ENCODE results near the gene PEX11A.

PEX11A gene

GRCh38 chr15:89675606-89676005, 14.9 kb downstream of the PEX11A start:
- no peak for DNase-seq (ENCODE audit: low read depth in 2 of 2)

- DNase-seq (ENCODE audit: low read depth in 2 of 2), result no peak
Observed at GRCh38 chr15:89674526-89674925, 16.0 kb downstream of the PEX11A start.

- no peak for DNase-seq (ENCODE audit: low read depth in 2 of 2)
Observed at GRCh38 chr15:89673165-89673512, 17.4 kb downstream of the PEX11A start.

GRCh38 chr15:89672221-89673164, 18.1 kb downstream of the PEX11A start:
- DNase-seq (ENCODE audit: low read depth in 2 of 2), result no peak

GRCh38 chr15:89671687-89672086, 18.9 kb downstream of the PEX11A start:
- no peak for DNase-seq (ENCODE audit: low read depth in 2 of 2)

GRCh38 chr15:89670971-89671560, 19.5 kb downstream of the PEX11A start:
- DNase-seq (ENCODE audit: low read depth in 2 of 2), result no peak

DNA sequence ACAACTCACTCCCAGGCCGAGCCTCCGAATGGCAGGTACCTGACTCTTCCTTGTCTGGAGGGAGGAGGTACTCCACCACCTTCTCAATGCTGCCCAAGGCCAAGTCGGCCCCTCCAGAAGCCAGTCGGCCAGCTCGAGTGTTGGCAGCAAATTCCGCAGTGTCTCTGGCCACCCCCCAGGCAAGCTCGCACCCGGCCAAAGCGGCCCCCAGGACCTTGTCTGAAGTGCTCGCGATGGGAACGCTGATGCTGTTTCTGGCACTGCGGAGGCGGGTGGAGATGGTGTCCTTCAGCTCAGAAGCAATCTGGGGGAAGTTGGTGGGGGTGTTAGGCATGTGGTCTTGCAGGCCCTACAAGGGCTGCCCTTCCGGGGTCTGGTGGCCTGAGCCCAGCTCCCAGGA, 20.6 kb downstream of the PEX11A start:
- no peak for DNase-seq (ENCODE audit: low read depth in 2 of 2)

GRCh38 chr15:89669309-89669865, 21.2 kb downstream of the PEX11A start:
- no peak for DNase-seq (ENCODE audit: low read depth in 2 of 2)

DNA sequence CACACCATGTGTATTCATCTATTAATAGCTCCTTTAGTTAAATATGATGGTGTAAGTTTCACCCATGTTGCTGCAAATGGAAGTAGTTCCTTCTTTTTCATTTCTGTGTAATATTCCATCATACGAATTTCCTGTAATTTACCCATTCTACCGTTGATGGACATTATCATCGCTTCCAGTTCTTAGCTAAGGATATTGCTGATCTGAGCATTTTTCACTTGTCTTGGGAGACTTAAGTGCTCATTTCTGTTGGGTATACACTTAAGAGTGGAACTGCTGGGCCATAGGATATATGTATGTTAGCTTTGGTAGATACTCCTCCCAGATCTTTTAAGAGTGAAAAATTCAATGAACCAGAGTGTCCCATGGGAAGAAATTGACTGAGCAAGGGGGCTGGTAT, 22.4 kb downstream of the PEX11A start:
- no peak for DNase-seq (ENCODE audit: low read depth in 2 of 2)

GRCh38 chr15:89667706-89667960, 22.9 kb downstream of the PEX11A start:
- no peak for DNase-seq (ENCODE audit: low read depth in 2 of 2)

DNA sequence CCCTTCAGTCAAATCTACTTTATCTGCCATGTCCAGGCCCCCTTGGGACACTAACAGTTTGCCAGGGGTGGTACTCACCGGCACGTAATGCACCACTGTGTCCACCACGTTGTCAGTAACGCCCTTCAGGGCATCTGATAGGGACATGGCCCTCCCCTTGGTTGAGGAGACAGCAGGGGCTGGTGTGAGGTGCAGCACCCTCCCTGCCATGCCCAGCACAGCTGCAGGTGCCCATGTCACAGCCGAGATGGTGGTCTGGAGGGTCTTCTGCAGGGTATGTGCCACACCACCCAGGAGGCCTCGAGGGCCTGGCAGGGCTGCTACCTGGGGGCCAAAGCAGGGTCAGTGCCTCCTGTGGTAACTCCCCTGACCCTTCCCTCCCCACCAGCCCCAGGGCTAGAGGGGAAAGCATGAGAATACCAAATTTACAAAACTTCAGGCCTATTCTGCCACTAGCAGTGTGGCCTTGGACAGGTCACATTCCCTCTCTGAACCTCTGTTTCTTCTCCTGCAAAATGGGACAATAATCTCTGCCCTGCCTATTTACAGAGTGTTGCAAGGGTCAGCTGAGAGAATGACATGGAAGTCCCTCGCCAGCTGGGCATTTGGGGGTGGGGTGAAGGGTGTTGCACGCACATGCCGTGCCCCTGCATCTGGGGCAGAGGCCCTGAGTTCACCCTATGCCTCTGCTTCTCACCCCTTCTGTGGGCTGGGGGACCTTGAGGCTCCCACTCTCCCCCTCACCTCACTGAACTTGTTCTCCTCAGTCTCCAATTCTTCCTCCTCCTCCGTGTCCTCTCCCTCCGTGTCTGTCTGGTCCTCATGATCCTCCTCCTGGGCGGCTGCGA, 23.5 kb downstream of the PEX11A start:
- DNase-seq (ENCODE audit: low read depth in 2 of 2), result no peak

DNA sequence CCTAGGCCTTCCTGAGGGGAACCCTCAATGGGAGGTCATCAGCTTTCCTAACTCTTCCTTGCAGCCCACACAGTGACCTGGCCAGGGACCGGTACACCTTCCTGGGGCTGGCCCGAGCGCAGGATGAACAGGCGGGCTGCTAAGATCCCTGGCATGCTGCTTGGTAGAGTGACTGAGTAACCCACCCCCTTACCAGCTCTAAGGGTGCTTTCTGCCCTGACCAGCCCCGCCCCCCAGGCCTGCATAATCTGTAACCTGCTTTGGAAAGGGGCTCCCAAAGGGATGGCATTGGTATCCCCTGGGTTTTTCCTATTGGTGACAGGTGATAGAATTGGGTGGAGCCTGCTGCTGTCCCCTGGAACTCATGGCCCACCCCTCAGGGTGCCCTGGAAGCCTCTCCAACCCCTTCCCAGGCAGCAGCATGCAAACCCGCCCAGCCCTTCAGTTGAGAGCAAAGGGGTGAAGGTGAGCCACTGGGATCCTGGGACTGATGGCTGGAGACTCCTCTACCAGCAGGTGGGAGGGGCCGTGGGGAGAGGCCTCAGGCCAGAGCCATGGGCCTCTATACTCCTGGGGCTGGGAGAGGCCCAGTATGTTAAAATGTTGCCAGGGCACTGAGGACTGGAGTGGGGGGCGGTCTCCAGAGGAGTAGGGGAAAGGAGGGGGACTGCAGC, 24.2 kb downstream of the PEX11A start:
- no peak for DNase-seq (ENCODE audit: low read depth in 2 of 2)

DNA sequence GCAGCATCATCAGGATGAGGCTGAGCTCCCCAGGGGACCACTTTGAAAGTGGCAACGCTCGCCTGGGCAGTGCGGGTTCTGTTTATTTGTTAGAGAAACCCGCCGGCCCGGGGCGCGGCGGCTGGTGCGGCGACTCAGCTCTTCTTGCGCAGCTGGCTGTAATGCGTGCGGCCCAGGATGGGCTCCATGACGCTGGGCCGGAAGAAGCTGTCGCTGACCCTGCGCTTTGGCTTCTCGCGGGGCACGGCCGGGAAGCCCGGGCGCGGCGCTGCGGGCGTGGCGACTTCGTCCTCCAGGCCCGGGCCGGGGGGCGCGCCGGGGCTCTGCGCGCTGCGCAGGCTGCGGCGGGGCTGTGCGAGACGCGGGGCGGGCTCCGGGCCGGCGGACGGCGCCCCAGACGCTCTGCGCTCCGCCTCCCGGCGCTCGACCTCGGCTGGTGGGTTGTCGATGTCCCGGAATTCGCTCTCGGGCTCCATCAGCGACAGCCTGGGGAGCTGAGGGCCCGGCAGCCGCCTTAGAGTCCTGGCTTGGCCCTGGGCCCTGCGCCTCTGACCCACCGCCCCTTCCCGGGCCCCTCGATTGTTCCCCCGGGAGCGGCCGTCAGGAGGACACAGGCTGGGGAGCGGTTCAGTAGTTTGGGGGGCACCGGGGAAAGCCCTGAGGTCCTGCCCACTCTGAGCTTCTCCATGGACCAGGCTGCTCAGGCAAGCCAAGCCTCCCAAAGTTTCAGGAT, 24.9 kb downstream of the PEX11A start:
- DNase-seq (ENCODE audit: low read depth in 2 of 2), result no peak

- no peak for DNase-seq (ENCODE audit: low read depth in 2 of 2)
Observed at GRCh38 chr15:89664441-89665350, 25.9 kb downstream of the PEX11A start.

GRCh38 chr15:89662893-89663626, 27.5 kb downstream of the PEX11A start:
- DNase-seq (ENCODE audit: low read depth in 2 of 2), result no peak

DNA sequence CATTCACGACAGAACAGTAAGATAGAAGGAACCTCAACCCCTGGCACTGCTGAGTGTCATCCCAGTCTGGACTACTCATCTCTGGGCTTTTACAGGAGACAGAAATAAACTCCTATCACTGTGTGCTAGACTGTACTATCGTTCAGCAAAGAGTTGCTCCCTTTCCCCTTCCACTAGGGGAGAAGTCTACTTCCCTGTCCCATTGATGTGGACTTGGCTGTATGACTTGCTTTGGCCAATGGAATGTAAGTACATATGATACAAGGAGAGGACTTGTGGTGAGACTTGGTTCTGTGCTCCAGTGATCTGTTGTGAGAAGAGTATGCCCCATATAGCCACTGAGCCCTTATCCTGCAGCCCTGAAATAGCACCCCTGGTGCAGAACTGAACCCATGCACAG, 30.0 kb downstream of the PEX11A start:
- no peak for DNase-seq (ENCODE audit: low read depth in 2 of 2)

DNA sequence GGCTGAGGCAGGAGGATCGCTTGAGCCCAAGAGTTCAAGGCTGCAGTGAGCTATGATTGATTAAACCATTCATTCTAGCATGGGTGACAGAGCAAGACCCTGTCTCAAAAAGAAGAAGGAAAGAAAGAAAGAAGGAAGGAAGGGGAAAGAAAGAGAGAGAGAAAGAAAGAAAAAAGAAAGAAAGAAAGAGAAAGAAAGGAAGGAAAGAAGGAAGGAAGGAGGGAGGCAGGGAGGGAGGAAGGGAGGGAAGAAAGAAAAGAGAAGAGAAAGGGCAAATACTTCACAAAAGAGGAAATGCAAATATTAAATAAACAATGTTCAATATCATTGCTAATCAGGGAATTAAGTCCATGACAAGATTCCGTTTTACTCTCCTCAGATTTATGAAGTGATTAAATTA, 31.3 kb downstream of the PEX11A start:
- DNase-seq (ENCODE audit: low read depth in 2 of 2), result no peak

DNA sequence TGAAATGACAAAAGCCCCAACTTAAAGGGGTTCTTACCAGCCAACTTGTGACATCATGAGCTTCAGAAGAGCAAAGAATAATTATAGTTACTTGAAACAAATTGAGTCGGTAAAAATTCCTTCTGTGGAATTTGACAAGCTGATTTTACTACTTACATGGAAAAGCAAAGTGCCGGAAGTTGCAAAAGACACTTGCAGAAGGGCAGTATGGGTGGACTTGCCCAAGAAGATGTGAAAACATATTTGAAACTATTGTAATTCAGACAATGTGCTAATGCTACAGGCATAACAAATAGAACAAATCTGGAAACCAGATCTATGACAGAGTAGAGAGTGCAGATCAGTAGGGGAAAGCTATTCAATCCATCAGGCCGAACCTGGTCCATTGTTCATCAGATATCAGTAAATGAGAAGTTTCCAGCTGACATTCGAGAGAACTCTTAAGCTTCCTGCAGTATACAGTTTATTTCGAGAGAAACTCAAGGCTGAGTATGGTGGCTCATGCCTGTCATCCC, 32.8 kb downstream of the PEX11A start:
- no peak for DNase-seq (ENCODE audit: low read depth in 2 of 2)

GRCh38 chr15:89656116-89656815, 34.3 kb downstream of the PEX11A start:
- no peak for DNase-seq (ENCODE audit: low read depth in 2 of 2)

Data from stimulated activated CD8-positive, alpha-beta memory T cell treated with anti-CD3 and anti-CD28 coated beads, Interleukin-15, amount 100 ng/mL, for 4 hours (primary cell).